Hepatocyte (in vitro differentiated cells): ENCODE results near the gene ZNF830. TPM values are rescaled to one million over a fixed set of nuclear protein-coding genes. Genes with fewer than 3 reads are reported as not detected.

Experiments used
- DNase-seq: peaks from one replicate; pipeline ENCODE4 v3.0.0-alpha.2; 2016; ENCODE audit warnings: low spot score
- H2AFZ ChIP-seq: fragments of 200-600 bp; sonication (generic); 2 replicates; pipeline ENCODE4 v1.6.0; 2016; ENCODE audit warnings: antibody characterized with exemption, mild to moderate bottlenecking
- H3K27ac ChIP-seq: fragments of 200-600 bp; sonication (generic); 2 replicates; pipeline ENCODE4 v1.5.1; 2016; ENCODE audit warnings: mild to moderate bottlenecking
- H3K27me3 ChIP-seq: fragments of 200-600 bp; sonication (generic); 2 replicates; pipeline ENCODE4 v1.6.1; 2016
- H3K36me3 ChIP-seq: fragments of 200-600 bp; sonication (generic); replicated peaks from 2 replicates; pipeline ENCODE4 v1.5.1; 2016; ENCODE audit warnings: low read depth; ENCODE audit not compliant: insufficient read depth
- H3K4me1 ChIP-seq: fragments of 200-600 bp; sonication (generic); 2 replicates; pipeline ENCODE4 v1.5.1; 2016; ENCODE audit warnings: mild to moderate bottlenecking, moderate library complexity; ENCODE audit not compliant: insufficient read depth
- H3K4me2 ChIP-seq: fragments of 200-600 bp; sonication (generic); 2 replicates; pipeline ENCODE4 v1.6.0; 2016
- H3K4me3 ChIP-seq: fragments of 200-600 bp; sonication (generic); 2 replicates; pipeline ENCODE4 v1.5.1; 2016; ENCODE audit warnings: mild to moderate bottlenecking
- H3K79me2 ChIP-seq: fragments of 200-600 bp; sonication (generic); 2 replicates; pipeline ENCODE4 v1.6.0; 2017; ENCODE audit warnings: mild to moderate bottlenecking
- H3K9me2 ChIP-seq: fragments of 200-600 bp; sonication (generic); replicated peaks from 2 replicates; pipeline ENCODE4 v1.6.0; 2017; ENCODE audit warnings: mild to moderate bottlenecking; ENCODE audit not compliant: insufficient read depth
- H3K9me3 ChIP-seq: fragments of 200-600 bp; sonication (generic); 2 replicates; pipeline ENCODE4 v1.5.1; 2016; ENCODE audit warnings: low read depth, mild to moderate bottlenecking
- H4K20me1 ChIP-seq: fragments of 200-600 bp; sonication (generic); 2 replicates; pipeline ENCODE4 v1.6.0; 2016; ENCODE audit warnings: mild to moderate bottlenecking; ENCODE audit not compliant: insufficient read depth, poor library complexity, severe bottlenecking
- CTCF ChIP-seq: fragments of 200-600 bp; sonication (generic); IDR thresholded peaks from 2 replicates; pipeline ENCODE4 v1.5.1; 2016; ENCODE audit warnings: antibody characterized with exemption, mild to moderate bottlenecking; ENCODE audit not compliant: poor library complexity
- EZH2 ChIP-seq: fragments of 200-600 bp; sonication (generic); IDR thresholded peaks from 2 replicates; pipeline ENCODE4 v1.6.1; 2016; ENCODE audit warnings: antibody characterized with exemption, mild to moderate bottlenecking, borderline replicate concordance
- EZH2phosphoT487 ChIP-seq: fragments of 200-600 bp; sonication (generic); IDR thresholded peaks from one replicate; pipeline ENCODE4 v1.6.1; 2018; ENCODE audit warnings: antibody characterized with exemption, mild to moderate bottlenecking, low read depth, moderate library complexity; ENCODE audit not compliant: unreplicated experiment, severe bottlenecking
- WGBS: methylation state at CpG from one replicate; pipeline ENCODE4 v1.1.6; 2016; ENCODE audit warnings: low lambda C conversion rate; ENCODE audit errors: missing lambda C conversion rate; 5-methylcytosine and 5-hydroxymethylcytosine counted together
- polyA plus RNA-seq: library from polyadenylated mRNA; unstranded; fragments of >200 nt; fragmentation: Nextera tagmentation; extraction: Ambion mirVana; gene quantifications from 2 replicates; pipeline ENCODE4 v1.2.1, GENCODE V29; 2016
- total RNA-seq: library from RNA; depleted of rRNA; stranded (reverse); fragments of >200 nt; gene quantifications from 2 replicates; pipeline ENCODE4 v1.2.3, GENCODE V29; 2014

The ZNF830 gene
- total and polyA plus RNA-seq, 2 experiments from 2014 or later, result 11.0 to 11.8 TPM

DNA sequence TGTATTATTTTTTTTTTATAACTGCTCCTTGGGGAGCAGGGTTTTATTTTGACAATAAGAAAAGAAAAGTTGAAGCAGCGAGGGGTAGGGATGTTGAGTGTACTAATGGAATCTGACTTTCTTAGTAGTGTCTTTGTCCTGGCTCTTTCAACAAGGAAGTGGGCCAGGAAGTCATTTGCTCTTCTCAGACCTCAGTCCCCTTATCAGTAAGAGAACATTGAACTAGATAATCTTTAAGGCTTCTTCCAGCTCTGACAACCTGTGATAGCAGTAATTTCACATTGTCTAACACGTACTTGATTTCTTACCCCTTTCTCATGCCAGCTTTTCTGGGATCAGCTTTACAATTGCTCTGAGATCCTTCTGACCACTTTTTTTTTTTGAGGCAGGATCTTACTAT, 27.3 kb downstream of the ZNF830 start:
- TF ChIP-seq EZH2, result no peak
- no peak for TF ChIP-seq CTCF
- no peak for TF ChIP-seq EZH2phosphoT487
- H2AFZ ChIP-seq, result no peak overlapping the region
- WGBS, result 81% methylated on average over 2 of the region's 2 CpGs
- no peak overlapping the region for H3K4me3 ChIP-seq
- no peaks in the 10 kb centered on the region for H3K4me1 ChIP-seq
- H4K20me1 ChIP-seq, result no peaks in the 10 kb centered on the region
- no peaks in the 10 kb centered on the region for H3K27me3 ChIP-seq
- DNase-seq, result no peak
- H3K36me3 ChIP-seq, result no peaks in the 10 kb centered on the region
- H3K4me2 ChIP-seq, result no peak overlapping the region
- H3K9me3 ChIP-seq, result no peaks in the 10 kb centered on the region
- no peak overlapping the region for H3K27ac ChIP-seq
- H3K9me2 ChIP-seq, result no peaks in the 10 kb centered on the region
- H3K79me2 ChIP-seq, result peaks cover 15% of the 10 kb centered on the region

GRCh38 chr17:34989473-34989872, 28.1 kb downstream of the ZNF830 start:
- Histone ChIP-seq H3K9me3 (no peaks in the 10 kb centered on the region), H3K4me2 (no peak overlapping the region), H3K79me2 (peaks cover 7% of the 10 kb centered on the region), H3K4me1 (no peaks in the 10 kb centered on the region), H3K4me3 (no peak overlapping the region), H3K27me3 (no peaks in the 10 kb centered on the region), H3K9me2 (no peaks in the 10 kb centered on the region), H2AFZ (no peak overlapping the region), H3K36me3 (no peaks in the 10 kb centered on the region), H4K20me1 (no peaks in the 10 kb centered on the region), H3K27ac (no peak overlapping the region)
- no peak for TF ChIP-seq EZH2
- no peak for TF ChIP-seq EZH2phosphoT487
- no peak for TF ChIP-seq CTCF
- 96% methylated on average over 10 of the region's 10 CpGs for WGBS
- no peak for DNase-seq

DNA sequence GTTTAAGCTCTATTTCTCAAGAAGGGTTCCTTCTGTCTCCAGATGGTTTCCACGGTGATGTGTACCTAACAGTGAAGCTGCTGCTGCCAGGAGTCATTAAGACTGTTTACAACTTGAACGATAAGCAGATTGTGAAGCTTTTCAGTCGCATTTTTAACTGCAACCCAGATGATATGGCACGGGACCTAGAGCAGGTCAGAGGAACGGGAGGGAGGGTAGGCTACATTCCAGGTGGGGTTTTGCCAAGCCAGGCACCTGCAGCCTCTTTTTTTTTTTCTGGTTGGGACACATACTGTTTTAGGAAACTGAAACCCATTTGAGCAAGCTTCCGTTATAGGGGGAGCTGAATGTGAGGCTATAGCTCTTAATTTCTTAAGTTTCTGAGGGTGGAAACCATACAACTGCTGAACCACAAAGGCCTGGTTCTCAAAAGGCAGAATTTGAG, 29.6 kb downstream of the ZNF830 start:
- Histone ChIP-seq H3K9me2 (no peaks in the 10 kb centered on the region), H4K20me1 (no peaks in the 10 kb centered on the region), H3K9me3 (no peaks in the 10 kb centered on the region), H2AFZ (no peak overlapping the region), H3K27me3 (no peaks in the 10 kb centered on the region), H3K27ac (no peak overlapping the region), H3K36me3 (no peaks in the 10 kb centered on the region), H3K4me1 (no peaks in the 10 kb centered on the region), H3K4me3 (no peak overlapping the region), H3K79me2 (no peaks in the 10 kb centered on the region), H3K4me2 (no peak overlapping the region)
- peak; percentile 56 for DNase-seq
- WGBS, result 42% methylated on average over 6 of the region's 6 CpGs
- TF ChIP-seq EZH2phosphoT487 (no peak), EZH2 (no peak), CTCF (no peak)

- Histone ChIP-seq H3K4me2 (no peak overlapping the region), H3K79me2 (no peaks in the 10 kb centered on the region), H3K9me3 (no peaks in the 10 kb centered on the region), H3K36me3 (no peaks in the 10 kb centered on the region), H4K20me1 (no peaks in the 10 kb centered on the region), H3K4me1 (no peaks in the 10 kb centered on the region), H3K27me3 (no peaks in the 10 kb centered on the region), H3K27ac (no peak overlapping the region), H2AFZ (no peak overlapping the region), H3K4me3 (no peak overlapping the region), H3K9me2 (no peaks in the 10 kb centered on the region)
- 92% methylated on average over 3 of the region's 3 CpGs for WGBS
- TF ChIP-seq EZH2phosphoT487, result no peak
- TF ChIP-seq EZH2, result no peak
- no peak for DNase-seq
Measured at GRCh38 chr17:34991606-34992005, 30.3 kb downstream of the ZNF830 start.
